GM12878 (cell line): Measurements from ENCODE around the gene NISCH.

Experiments
- ASH2L ChIP-seq: fragments of 300-600, 200-600 bp; sonication (generic); IDR thresholded peaks from 2 replicates; pipeline ENCODE4 v1.6.1; 2017; ENCODE audit warnings: low read depth, mild to moderate bottlenecking, borderline replicate concordance
- FOS ChIP-seq: IDR thresholded peaks from 3 replicates; pipeline ENCODE4 v1.6.1; 2011; ENCODE audit warnings: borderline replicate concordance; ENCODE audit not compliant: insufficient read length; ENCODE audit errors: extremely low read depth
- PAX5 ChIP-seq: IDR thresholded peaks from 2 replicates; pipeline ENCODE4 v1.6.1; 2011; ENCODE audit warnings: low read depth, low read length, borderline replicate concordance
- POLR2A ChIP-seq: IDR thresholded peaks from 2 replicates; pipeline ENCODE4 v1.6.1; 2011; ENCODE audit warnings: low read depth, mild to moderate bottlenecking, low read length
- TBL1XR1 ChIP-seq: IDR thresholded peaks from 2 replicates; pipeline ENCODE4 v1.6.1; 2012; ENCODE audit warnings: low read depth, low read length, improper control_type of control experiment
- TF ChIP-seq, protein P1 (sequence below), 3 experiments: IDR thresholded peaks in 2 of 3; conservative IDR thresholded peaks in 1 of 3; 2 replicates each; pipeline ENCODE4 v1.5.1; 2011; ENCODE audit warnings: low read depth in 3 of 3, low read length in 3 of 3, mild to moderate bottlenecking in 3 of 3, control low read depth in 2 of 3, moderate library complexity in 2 of 3, inconsistent platforms in 1 of 3, mixed read lengths in 1 of 3; ENCODE audit not compliant: control insufficient read depth in 2 of 3, insufficient read depth in 1 of 3; ENCODE audit errors: extremely low read depth in 1 of 3

DNA sequence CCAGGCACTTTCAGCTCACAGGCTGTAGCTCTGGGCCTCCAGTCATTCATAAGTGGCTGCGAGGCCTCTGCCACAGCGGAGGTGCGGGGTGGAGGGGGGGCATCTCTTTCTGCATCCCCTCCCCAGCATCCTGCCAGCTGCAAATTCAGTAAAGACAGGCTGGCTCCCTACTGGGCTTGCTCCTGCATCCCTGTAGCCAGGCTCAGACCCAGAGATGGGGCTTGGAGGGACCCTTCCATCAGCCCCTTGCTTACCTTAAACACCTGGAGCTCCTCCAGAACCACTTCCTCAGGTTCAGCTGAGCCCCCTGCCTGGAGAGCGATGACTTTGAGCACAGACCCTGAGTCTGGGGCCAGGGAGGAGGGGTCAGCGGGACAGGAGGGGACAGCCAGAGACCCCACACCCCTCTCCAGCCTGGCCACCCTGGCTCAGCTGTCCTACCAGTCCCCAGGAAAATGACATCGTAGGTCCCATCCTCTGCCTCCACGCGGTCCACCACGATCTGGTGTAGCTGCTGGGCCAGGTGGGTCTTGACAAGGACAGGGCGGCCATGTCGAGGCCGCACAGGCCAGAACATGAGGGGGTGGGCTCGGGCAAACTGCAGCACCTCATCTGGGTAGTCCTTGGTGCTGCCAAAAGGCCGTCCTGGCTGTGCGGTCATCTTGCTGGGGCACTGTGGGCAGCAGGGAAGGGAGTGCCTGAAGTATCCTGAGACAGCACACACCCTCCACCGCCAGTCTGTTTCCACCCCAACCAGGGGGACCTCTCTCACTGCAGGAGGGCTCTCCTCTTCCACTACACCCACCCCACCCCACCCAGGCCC, 15.8 kb upstream of the NISCH start:
- TF ChIP-seq FOS: no peak
- TF ChIP-seq, protein P1, sequence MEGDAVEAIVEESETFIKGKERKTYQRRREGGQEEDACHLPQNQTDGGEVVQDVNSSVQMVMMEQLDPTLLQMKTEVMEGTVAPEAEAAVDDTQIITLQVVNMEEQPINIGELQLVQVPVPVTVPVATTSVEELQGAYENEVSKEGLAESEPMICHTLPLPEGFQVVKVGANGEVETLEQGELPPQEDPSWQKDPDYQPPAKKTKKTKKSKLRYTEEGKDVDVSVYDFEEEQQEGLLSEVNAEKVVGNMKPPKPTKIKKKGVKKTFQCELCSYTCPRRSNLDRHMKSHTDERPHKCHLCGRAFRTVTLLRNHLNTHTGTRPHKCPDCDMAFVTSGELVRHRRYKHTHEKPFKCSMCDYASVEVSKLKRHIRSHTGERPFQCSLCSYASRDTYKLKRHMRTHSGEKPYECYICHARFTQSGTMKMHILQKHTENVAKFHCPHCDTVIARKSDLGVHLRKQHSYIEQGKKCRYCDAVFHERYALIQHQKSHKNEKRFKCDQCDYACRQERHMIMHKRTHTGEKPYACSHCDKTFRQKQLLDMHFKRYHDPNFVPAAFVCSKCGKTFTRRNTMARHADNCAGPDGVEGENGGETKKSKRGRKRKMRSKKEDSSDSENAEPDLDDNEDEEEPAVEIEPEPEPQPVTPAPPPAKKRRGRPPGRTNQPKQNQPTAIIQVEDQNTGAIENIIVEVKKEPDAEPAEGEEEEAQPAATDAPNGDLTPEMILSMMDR (IDR thresholded peaks at IDR 0.05 in 2 of 3, conservative IDR thresholded peaks at IDR 0.05 in 1 of 3; ENCODE audit: control insufficient read depth in 2 of 3, extremely low read depth in 1 of 3, insufficient read depth in 1 of 3, low read depth in 3 of 3, low read length in 3 of 3): no peak
- TF ChIP-seq POLR2A: no peak
- no peak for TF ChIP-seq TBL1XR1
- TF ChIP-seq ASH2L: no peak
- no peak for TF ChIP-seq PAX5
